HG03439 (cell line): ENCODE results near the gene ERICH4.
"Not testable (repeated sequence)": the region's sequence is repeated elsewhere in the genome, so short reads cannot be mapped to it uniquely, and the experiment has no call there.

Experiments
- ATAC-seq: cut with Tn5 transposase; IDR thresholded peaks from one replicate; pipeline ENCODE4 v1.9.1; 2021; ENCODE audit warnings: mild to moderate bottlenecking, moderate library complexity; ENCODE audit not compliant: unreplicated experiment

The ERICH4 gene

GRCh38 chr19:41434450-41434849, 8.5 kb upstream of the ERICH4 start:
- no peak for ATAC-seq

GRCh38 chr19:41435376-41435775, 7.6 kb upstream of the ERICH4 start:
- ATAC-seq = not testable (repeated sequence)

- ATAC-seq = no peak
Observed at GRCh38 chr19:41435936-41436673, 6.9 kb upstream of the ERICH4 start.

GRCh38 chr19:41436674-41436951, 6.3 kb upstream of the ERICH4 start:
- no peak for ATAC-seq

GRCh38 chr19:41437944-41438574, 4.9 kb upstream of the ERICH4 start:
- ATAC-seq = no peak

GRCh38 chr19:41439441-41440222, 3.3 kb upstream of the ERICH4 start, which contains the start of gene DMAC2:
TSS of gene DMAC2 (minus strand) at chr19:41439912. CDS start at chr19:41439899, 13 bp downstream.
- ATAC-seq = peak; percentile 90

- ATAC-seq = no peak
Observed at GRCh38 chr19:41441321-41441945, 1.5 kb upstream of the ERICH4 start.

GRCh38 chr19:41443813-41444455, 978 bp downstream of the ERICH4 start:
- ATAC-seq = no peak

- no peak for ATAC-seq
Observed at GRCh38 chr19:41445575-41445974, 2.6 kb downstream of the ERICH4 start.

GRCh38 chr19:41447732-41448332, 4.9 kb downstream of the ERICH4 start:
- no peak for ATAC-seq

GRCh38 chr19:41449079-41449864, 6.3 kb downstream of the ERICH4 start:
- peak; percentile 58 for ATAC-seq

GRCh38 chr19:41449865-41450178, 6.9 kb downstream of the ERICH4 start:
- no peak for ATAC-seq

GRCh38 chr19:41452584-41453275, 9.8 kb downstream of the ERICH4 start:
- ATAC-seq = no peak

GRCh38 chr19:41455936-41456335, 13.0 kb downstream of the ERICH4 start:
- ATAC-seq = no peak

- no peak for ATAC-seq
Observed at GRCh38 chr19:41456342-41456918, 13.5 kb downstream of the ERICH4 start.

GRCh38 chr19:41457241-41457640, 14.3 kb downstream of the ERICH4 start:
- peak; percentile 65 for ATAC-seq

- ATAC-seq = no peak
Observed at GRCh38 chr19:41462497-41462896, 19.5 kb downstream of the ERICH4 start.

- ATAC-seq = not testable (repeated sequence)
Observed at GRCh38 chr19:41463257-41464256, 20.6 kb downstream of the ERICH4 start.
